GM20000 (cell line): ENCODE measurements around the gene CDYL2.
"Not testable (repeated sequence)": the region's sequence is repeated elsewhere in the genome, so short reads cannot be mapped to it uniquely, and the experiment has no call there.

Experiments used
- DNase-seq: peaks from one replicate; pipeline ENCODE4 v3.0.0; 2012; ENCODE audit warnings: low spot score
- TF ChIP-seq, protein P1 (sequence below): IDR thresholded peaks from 2 replicates; pipeline ENCODE4 v1.5.1; 2012; ENCODE audit warnings: mild to moderate bottlenecking, control low read depth; ENCODE audit errors: extremely low read depth, missing control alignments

The CDYL2 gene

DNA sequence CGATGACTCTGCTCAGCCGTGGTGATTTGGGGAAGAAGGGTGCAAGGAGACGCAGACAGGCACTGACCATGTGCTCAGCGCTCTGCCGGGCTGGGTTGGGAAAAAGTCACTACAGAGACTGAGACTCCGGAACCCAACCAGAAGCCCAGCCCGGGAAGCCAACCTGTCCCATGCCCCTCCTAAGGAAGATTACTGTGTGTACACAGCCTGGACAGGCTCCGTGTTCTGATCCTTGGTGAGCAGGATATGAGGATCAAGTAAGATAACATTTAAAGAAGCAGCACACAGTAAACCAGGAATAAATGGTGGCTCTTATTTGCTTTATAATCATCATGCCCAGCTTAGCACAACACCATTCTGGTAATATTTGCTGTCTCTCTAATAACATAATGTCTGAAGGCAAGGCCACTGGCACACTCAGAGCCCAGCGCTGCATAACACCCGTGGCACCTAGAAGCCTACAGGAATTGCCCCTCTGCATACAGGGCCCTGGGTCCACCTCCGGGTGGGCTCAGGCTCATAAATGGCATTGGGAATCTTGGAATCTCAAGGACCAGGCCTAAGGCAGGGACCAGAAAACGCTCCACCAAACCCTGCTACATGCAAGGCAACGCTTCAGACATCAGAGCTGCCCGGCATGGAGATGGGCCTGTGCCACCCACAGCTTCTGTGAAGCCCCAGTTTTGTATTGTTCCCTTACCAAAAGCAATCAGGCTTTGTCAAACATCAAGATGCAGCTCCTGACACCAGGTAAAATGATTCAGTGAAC is 150.1 kb downstream of the CDYL2 start:
- DNase-seq, result no peak
- TF ChIP-seq, protein P1, sequence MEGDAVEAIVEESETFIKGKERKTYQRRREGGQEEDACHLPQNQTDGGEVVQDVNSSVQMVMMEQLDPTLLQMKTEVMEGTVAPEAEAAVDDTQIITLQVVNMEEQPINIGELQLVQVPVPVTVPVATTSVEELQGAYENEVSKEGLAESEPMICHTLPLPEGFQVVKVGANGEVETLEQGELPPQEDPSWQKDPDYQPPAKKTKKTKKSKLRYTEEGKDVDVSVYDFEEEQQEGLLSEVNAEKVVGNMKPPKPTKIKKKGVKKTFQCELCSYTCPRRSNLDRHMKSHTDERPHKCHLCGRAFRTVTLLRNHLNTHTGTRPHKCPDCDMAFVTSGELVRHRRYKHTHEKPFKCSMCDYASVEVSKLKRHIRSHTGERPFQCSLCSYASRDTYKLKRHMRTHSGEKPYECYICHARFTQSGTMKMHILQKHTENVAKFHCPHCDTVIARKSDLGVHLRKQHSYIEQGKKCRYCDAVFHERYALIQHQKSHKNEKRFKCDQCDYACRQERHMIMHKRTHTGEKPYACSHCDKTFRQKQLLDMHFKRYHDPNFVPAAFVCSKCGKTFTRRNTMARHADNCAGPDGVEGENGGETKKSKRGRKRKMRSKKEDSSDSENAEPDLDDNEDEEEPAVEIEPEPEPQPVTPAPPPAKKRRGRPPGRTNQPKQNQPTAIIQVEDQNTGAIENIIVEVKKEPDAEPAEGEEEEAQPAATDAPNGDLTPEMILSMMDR, result no peak

DNA sequence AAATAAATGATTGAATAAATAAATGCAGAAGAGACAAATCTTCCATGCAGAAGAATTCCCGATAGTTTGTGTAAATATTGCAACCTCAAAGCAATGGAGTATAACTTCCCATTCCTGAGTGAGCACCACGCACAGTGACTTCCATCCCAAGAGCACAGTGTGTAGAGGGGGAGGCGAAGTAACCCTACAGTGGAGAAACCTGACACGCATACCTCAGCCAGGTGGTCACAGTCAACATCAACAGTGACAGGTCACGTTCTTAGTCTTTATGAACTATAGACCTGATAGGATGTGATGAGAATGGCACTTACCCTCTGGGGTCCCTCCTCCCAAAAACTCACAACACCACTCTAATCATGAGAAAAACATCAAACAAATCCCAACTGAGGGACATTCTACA is 152.0 kb downstream of the CDYL2 start:
- TF ChIP-seq, protein P1, result no peak
- DNase-seq, result no peak

DNA sequence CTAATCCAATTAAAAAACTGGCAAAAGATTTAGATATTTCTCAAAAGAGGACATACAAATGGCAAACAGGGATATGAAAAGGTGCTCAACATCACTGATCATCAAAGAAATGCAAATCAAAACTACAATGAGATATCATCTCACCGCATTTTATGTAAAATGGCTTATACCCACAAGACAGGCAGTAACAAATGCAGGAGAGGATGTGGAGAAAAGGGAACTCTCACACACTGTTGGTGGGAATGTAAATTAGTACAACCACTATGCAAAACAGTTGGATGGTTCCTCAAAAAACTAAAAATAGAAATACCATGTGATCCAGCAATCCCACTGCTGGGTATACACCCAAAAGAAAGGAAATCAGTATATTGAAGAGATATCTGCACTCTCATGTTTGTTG is 154.1 kb downstream of the CDYL2 start:
- DNase-seq, result not testable (repeated sequence)

DNA sequence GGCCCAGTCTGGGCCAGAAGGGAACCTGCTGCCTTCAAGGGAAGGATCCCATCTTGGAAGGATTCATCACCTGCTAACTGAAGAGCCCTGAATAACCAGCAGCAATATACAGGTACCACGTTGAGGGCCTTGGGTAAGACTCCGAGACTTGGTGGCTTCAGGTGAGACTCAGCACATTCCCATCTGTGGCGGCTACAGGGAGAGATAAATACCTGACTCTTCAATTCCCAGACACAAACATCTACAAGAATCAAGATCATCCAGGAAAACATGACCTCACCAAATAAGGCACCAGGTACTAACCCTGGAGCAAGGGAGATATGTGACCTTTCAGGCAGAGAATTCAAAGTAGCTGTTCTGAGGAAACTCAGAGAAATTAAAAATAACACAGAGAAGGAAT is 164.1 kb downstream of the CDYL2 start:
- TF ChIP-seq, protein P1, result no peak
- DNase-seq, result no peak

DNA sequence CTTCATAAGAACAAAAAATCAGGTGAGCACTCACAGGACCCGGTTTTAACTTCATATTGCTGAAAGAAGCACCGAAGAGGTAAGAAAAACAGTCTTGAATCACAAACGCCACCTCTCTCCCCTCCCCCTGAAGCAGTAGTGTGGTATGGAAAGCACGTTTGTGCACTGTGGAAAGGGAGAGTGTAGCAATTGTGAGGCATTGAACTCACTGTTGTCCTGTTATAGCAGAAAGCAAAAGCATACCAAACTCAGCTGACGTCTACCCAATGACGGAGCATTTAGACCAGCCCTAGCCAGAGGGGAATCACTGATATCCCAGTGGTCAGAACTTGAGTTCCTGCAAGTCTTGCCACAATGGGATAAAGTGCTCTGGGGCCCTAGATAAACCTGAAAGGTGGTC is 164.8 kb downstream of the CDYL2 start:
- TF ChIP-seq, protein P1, result no peak

DNA sequence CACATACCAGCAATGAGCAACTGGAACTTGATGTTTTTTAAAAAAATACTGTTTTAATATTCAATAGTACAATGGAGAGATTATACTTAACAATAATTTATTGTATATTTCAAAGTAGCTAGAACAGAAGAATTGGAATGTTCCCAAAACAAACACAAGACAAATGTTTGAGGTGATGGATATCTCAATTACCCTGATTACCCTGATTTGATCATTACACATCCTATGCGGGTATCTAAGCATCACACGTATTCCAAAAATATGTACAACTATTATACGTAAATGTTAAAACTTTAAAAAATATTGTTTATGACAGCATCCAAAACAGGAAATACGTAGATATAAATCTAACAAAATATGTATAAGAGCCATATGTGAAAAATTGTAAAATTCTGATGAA is 166.8 kb downstream of the CDYL2 start:
- no peak for DNase-seq
- TF ChIP-seq, protein P1, result no peak

More for the DNA sequence above, 164.8 kb downstream of the CDYL2 start:
- no peak for DNase-seq

DNA sequence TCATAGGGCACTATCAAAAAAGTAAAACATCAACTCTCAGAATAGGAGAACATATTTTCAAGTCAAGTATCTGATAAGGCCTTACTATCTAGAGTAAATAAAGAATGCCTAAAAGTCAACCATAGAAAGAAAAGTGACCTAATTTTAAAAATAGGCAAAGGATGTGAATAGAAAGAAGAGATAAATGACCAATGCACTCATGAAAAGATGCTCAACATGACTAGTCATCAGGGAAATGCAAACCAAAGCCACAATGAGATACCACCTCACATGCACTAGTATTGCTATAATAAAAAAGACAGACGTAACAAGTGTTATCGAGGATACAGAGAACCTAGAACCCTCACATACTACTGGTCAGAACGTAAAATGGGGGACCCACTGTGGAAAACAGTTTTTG is 172.8 kb downstream of the CDYL2 start:
- TF ChIP-seq, protein P1, result no peak
- no peak for DNase-seq

DNA sequence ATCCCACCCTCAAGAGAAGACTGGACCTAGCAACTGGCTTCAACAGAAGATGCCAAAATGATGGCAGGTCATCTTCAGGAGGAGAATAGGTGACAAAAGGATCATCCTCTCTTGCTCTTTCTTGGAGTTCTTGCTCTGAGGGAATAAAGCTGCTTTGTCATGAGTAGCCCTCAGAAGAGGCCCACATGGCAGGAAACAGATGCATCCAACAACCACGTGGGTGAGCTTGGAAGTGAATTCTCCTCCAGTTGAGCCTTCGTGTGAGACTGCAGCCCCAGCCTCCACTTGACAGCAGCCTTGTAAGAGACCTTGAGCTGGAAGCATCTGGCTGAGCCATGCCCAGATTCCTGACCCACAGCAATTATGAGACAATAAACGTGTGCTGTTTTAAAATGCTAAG is 176.1 kb downstream of the CDYL2 start:
- DNase-seq, result no peak
- TF ChIP-seq, protein P1, result no peak
